ENCODE data around the gene RNASE7.

- TF ChIP-seq CTCF (conservative IDR thresholded peaks at IDR 0.05; ENCODE audit: low read depth, low read length) = no peak
- TF ChIP-seq EZH2 (IDR thresholded peaks at IDR 0.05; ENCODE audit: low read length, unreplicated experiment) = no peak
- TF ChIP-seq EZH2phosphoT487 (IDR thresholded peaks at IDR 0.05; ENCODE audit: borderline replicate concordance, low read length) = no peak
Observed at GRCh38 chr14:21056520-21057163, 14.5 kb downstream of the RNASE7 start.
